Ishikawa (cell line): ENCODE measurements around the gene MX1.
A peak's percentile ranks its signal among the peaks of the same experiment; 100 is the strongest.

ENCODE experiments used
- CEBPB ChIP-seq: IDR thresholded peaks from 2 replicates; pipeline ENCODE4 v1.6.1; 2012
- CREB1 ChIP-seq: IDR thresholded peaks from 2 replicates; pipeline ENCODE4 v1.6.1; 2012; ENCODE audit warnings: low read depth
- EGR1 ChIP-seq: IDR thresholded peaks from 2 replicates; pipeline ENCODE4 v1.6.1; 2012
- EP300 ChIP-seq: IDR thresholded peaks from 2 replicates; pipeline ENCODE4 v1.6.1; 2012; ENCODE audit warnings: borderline replicate concordance
- FOXM1 ChIP-seq: IDR thresholded peaks from 2 replicates; pipeline ENCODE4 v1.6.1; 2012; ENCODE audit warnings: low read depth, borderline replicate concordance
- MAX ChIP-seq: IDR thresholded peaks from 2 replicates; pipeline ENCODE4 v1.6.1; 2012
- NFIC ChIP-seq: IDR thresholded peaks from 2 replicates; pipeline ENCODE4 v1.6.1; 2012
- RAD21 ChIP-seq: IDR thresholded peaks from 2 replicates; pipeline ENCODE4 v1.6.1; 2012; ENCODE audit warnings: low read depth
- TAF1 ChIP-seq: IDR thresholded peaks from 2 replicates; pipeline ENCODE4 v1.6.1; 2012; ENCODE audit warnings: low read depth, mild to moderate bottlenecking
- TCF12 ChIP-seq: IDR thresholded peaks from 2 replicates; pipeline ENCODE4 v1.6.1; 2012; ENCODE audit warnings: low read depth
- TEAD4 ChIP-seq: IDR thresholded peaks from 2 replicates; pipeline ENCODE4 v1.6.1; 2012
- YY1 ChIP-seq: IDR thresholded peaks from 2 replicates; pipeline ENCODE4 v1.6.1; 2012; ENCODE audit warnings: low read depth
- ZBTB7A ChIP-seq: IDR thresholded peaks from 2 replicates; pipeline ENCODE4 v1.6.1; 2012; ENCODE audit warnings: low read depth
- TF ChIP-seq, protein P1 (sequence below): IDR thresholded peaks from 2 replicates; pipeline ENCODE4 v1.6.1; 2012
- TF ChIP-seq, protein P2 (sequence below): IDR thresholded peaks from 2 replicates; pipeline ENCODE4 v1.6.1; 2012; ENCODE audit warnings: low read depth, mild to moderate bottlenecking

The MX1 gene

GRCh38 chr21:41445465-41445862 is 19.4 kb downstream of the MX1 start:
- no peak for TF ChIP-seq TAF1

DNA sequence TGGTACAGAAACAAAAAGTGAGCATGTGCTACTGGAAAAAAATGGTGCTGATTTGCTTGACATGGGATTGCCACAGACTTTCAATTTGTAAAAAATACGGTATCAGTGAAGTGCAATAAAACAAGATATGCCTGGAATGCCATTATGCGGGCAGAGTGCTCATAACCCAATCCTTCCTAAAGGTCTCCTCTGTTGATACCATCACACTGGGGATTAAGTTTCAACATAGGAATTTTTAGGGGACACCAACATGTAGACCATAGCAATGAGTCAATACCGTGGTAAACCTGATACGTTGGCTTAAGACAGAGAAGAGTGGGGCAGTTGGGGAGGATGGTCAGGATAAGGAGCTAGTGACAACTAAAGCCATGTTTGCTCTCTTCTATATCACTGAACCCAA is 20.5 kb downstream of the MX1 start:
- TF ChIP-seq EP300 (no peak), TAF1 (no peak), CREB1 (no peak), EGR1 (no peak), FOXM1 (no peak), TEAD4 (peak; percentile 38; the same call in 1 of the 2 replicates), CEBPB (no peak)
- TF ChIP-seq, protein P1, sequence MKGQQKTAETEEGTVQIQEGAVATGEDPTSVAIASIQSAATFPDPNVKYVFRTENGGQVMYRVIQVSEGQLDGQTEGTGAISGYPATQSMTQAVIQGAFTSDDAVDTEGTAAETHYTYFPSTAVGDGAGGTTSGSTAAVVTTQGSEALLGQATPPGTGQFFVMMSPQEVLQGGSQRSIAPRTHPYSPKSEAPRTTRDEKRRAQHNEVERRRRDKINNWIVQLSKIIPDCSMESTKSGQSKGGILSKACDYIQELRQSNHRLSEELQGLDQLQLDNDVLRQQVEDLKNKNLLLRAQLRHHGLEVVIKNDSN = no peak

DNA sequence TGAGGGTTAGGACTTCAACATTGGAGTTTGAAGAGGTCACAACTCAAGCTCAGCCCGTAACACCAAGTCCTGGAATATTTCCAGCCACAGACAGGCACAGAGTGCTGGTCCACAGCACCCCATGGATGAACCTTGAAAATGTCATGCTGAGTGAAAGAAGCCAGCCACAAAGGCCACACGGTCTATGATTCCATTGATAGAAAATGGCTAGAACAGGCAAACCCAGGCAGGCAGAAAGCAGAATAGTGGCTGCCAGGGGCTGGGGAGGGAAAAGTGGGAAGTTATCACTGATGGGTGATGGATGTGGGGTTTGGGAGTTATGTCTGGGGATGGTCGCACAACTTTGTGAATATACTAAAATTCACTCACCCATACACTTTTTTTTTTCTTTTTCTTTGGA is 21.3 kb downstream of the MX1 start:
- no peak for TF ChIP-seq EP300

- TF ChIP-seq RAD21 (no peak), YY1 (no peak), MAX (no peak), EGR1 (no peak), CREB1 (no peak), TEAD4 (no peak), TCF12 (no peak), TAF1 (no peak), NFIC (no peak), ZBTB7A (no peak), EP300 (no peak), CEBPB (no peak), FOXM1 (no peak)
- TF ChIP-seq, protein P1 = no peak
- TF ChIP-seq, protein P2, sequence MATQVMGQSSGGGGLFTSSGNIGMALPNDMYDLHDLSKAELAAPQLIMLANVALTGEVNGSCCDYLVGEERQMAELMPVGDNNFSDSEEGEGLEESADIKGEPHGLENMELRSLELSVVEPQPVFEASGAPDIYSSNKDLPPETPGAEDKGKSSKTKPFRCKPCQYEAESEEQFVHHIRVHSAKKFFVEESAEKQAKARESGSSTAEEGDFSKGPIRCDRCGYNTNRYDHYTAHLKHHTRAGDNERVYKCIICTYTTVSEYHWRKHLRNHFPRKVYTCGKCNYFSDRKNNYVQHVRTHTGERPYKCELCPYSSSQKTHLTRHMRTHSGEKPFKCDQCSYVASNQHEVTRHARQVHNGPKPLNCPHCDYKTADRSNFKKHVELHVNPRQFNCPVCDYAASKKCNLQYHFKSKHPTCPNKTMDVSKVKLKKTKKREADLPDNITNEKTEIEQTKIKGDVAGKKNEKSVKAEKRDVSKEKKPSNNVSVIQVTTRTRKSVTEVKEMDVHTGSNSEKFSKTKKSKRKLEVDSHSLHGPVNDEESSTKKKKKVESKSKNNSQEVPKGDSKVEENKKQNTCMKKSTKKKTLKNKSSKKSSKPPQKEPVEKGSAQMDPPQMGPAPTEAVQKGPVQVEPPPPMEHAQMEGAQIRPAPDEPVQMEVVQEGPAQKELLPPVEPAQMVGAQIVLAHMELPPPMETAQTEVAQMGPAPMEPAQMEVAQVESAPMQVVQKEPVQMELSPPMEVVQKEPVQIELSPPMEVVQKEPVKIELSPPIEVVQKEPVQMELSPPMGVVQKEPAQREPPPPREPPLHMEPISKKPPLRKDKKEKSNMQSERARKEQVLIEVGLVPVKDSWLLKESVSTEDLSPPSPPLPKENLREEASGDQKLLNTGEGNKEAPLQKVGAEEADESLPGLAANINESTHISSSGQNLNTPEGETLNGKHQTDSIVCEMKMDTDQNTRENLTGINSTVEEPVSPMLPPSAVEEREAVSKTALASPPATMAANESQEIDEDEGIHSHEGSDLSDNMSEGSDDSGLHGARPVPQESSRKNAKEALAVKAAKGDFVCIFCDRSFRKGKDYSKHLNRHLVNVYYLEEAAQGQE = no peak
Measured at GRCh38 chr21:41449613-41450012, 23.6 kb downstream of the MX1 start.

DNA sequence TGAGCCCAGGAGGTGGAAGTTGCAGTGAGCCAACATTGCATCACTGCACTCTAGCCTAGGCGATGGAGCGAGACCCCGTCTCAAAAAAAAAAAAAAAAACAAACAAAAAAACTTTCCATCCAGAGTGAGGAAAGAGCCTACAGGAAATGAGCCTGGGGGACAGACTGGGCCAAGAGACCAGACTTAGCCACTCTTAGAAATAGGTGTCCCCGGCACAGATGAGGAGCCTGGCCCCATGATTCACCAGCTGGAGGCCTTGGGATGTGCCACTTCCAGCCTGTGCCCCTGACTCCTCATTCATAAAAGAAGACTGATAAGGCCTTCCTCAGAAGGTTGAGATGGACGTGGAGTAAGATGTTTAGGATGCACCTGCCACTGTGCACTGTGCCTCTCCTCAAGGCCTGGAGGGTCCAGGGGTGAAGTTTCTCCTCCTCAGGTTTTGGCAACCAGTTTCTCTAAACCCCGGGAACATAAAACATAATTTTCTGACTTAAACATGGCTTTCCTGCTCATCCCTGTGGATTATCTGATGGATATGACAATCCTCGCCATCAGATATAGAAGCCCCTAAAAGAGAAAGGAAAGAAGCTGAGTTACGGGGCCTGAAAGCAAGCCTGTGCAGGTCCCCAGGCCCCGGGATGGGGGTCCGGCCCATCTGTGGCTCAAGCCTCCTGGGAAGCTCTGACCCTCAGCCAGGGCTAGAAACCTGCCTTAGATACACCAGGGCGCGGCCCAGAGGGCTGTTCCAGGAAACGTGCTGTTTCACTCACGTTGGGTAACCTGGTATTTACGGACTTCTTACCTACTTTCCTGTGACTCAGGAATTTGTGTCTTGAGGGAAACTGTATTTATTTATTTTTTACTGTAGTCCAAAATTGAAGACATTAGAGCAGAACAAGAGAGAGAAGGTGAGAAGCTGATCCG is 26.0 kb downstream of the MX1 start:
- TF ChIP-seq NFIC (no peak), TCF12 (no peak), TAF1 (no peak), TEAD4 (no peak), MAX (no peak), CEBPB (no peak), YY1 (no peak), RAD21 (no peak), ZBTB7A (no peak), CREB1 (no peak), FOXM1 (no peak), EP300 (no peak), EGR1 (no peak)
- TF ChIP-seq, protein P1 = no peak
- TF ChIP-seq, protein P2 = no peak

GRCh38 chr21:41453198-41453597 is 27.2 kb downstream of the MX1 start:
- TF ChIP-seq EGR1 = no peak
- TF ChIP-seq NFIC = no peak
- no peak for TF ChIP-seq ZBTB7A
- TF ChIP-seq FOXM1 = no peak
- no peak for TF ChIP-seq TCF12
- no peak for TF ChIP-seq TAF1
- no peak for TF ChIP-seq YY1
- no peak for TF ChIP-seq CREB1
